ENCODE measurements around the gene GPR146.

- TF ChIP-seq POLR2A (IDR thresholded peaks at IDR 0.05) (no peak), CTCF (IDR thresholded peaks at IDR 0.05) (no peak)
Observed at GRCh38 chr7:1032536-1033181, 11.7 kb upstream of the GPR146 start.

Measured in right lobe of liver (tissue), 4 donors.